Trophoblast cell (in vitro differentiated cells and primary cell): ENCODE results near the gene RAB31.
A peak's percentile ranks its signal among the peaks of the same experiment; 100 is the strongest.

Source experiments
- DNase-seq, 2 donors: peaks; one replicate each; pipeline ENCODE4 v3.0.0-alpha.2; 2016
- H2AFZ ChIP-seq: 2 replicates; pipeline ENCODE4 v1.6.1; 2013; ENCODE audit warnings: low read length, moderate library complexity, mild to moderate bottlenecking; ENCODE audit not compliant: insufficient read depth, poor library complexity
- H2AK5ac ChIP-seq: 2 replicates; pipeline ENCODE4 v1.6.1; 2013; ENCODE audit warnings: mild to moderate bottlenecking, low read length
- H2BK120ac ChIP-seq: 2 replicates; pipeline ENCODE4 v1.6.1; 2013; ENCODE audit warnings: low read length, mild to moderate bottlenecking, moderate library complexity; ENCODE audit not compliant: insufficient read depth, poor library complexity
- H2BK12ac ChIP-seq: 2 replicates; pipeline ENCODE4 v1.6.1; 2013; ENCODE audit warnings: mild to moderate bottlenecking, low read length, moderate library complexity
- H2BK5ac ChIP-seq: 2 replicates; pipeline ENCODE4 v1.6.1; 2013; ENCODE audit warnings: low read length, low read depth, moderate library complexity, mild to moderate bottlenecking; ENCODE audit not compliant: poor library complexity
- H3K14ac ChIP-seq: 2 replicates; pipeline ENCODE4 v1.6.1; 2013; ENCODE audit warnings: mild to moderate bottlenecking, low read length
- H3K18ac ChIP-seq: 2 replicates; pipeline ENCODE4 v1.6.1; 2013; ENCODE audit warnings: mild to moderate bottlenecking, low read length
- H3K23ac ChIP-seq: 2 replicates; pipeline ENCODE4 v1.6.1; 2013; ENCODE audit warnings: low read length
- H3K27ac ChIP-seq: 2 replicates; pipeline ENCODE4 v1.5.1; 2013; ENCODE audit warnings: low read depth, mild to moderate bottlenecking, inconsistent platforms, low read length, moderate library complexity
- H3K27me3 ChIP-seq: 2 replicates; pipeline ENCODE4 v1.6.1; 2013; ENCODE audit warnings: inconsistent platforms, mild to moderate bottlenecking, low read length, moderate library complexity; ENCODE audit not compliant: insufficient read depth
- H3K36me3 ChIP-seq, 2 experiments: 1 replicate in 1 of 2; 2 replicates in 1 of 2; pipeline ENCODE4 v1.6.1; 2013; ENCODE audit warnings: low read length in 2 of 2, mild to moderate bottlenecking in 2 of 2, moderate library complexity in 1 of 2; ENCODE audit not compliant: insufficient read depth in 2 of 2, control insufficient read depth in 1 of 2
- H3K4ac ChIP-seq: 2 replicates; pipeline ENCODE4 v1.6.1; 2013; ENCODE audit warnings: low read depth, mild to moderate bottlenecking, low read length, moderate library complexity
- H3K4me1 ChIP-seq, 2 experiments: 1 replicate in 1 of 2; 2 replicates in 1 of 2; pipeline ENCODE4 v1.6.1; 2013; ENCODE audit warnings: low read length in 2 of 2, mild to moderate bottlenecking in 2 of 2, moderate library complexity in 1 of 2; ENCODE audit not compliant: insufficient read depth in 2 of 2, control insufficient read depth in 1 of 2
- H3K4me2 ChIP-seq: 2 replicates; pipeline ENCODE4 v1.6.1; 2013; ENCODE audit warnings: inconsistent platforms, mild to moderate bottlenecking, low read length, moderate library complexity
- H3K4me3 ChIP-seq: 2 replicates; pipeline ENCODE4 v1.5.1; 2013; ENCODE audit warnings: mild to moderate bottlenecking, low read depth, low read length, inconsistent platforms
- H3K79me1 ChIP-seq: one replicate; pipeline ENCODE4 v1.6.1; 2013; ENCODE audit warnings: low read length
- H3K79me2 ChIP-seq: 2 replicates; pipeline ENCODE4 v1.6.1; 2013; ENCODE audit warnings: low read length, mild to moderate bottlenecking; ENCODE audit not compliant: control insufficient read depth, insufficient read depth, poor library complexity
- H3K9ac ChIP-seq: 2 replicates; pipeline ENCODE4 v1.6.1; 2013; ENCODE audit warnings: mild to moderate bottlenecking, low read length
- H3K9me3 ChIP-seq: 2 replicates; pipeline ENCODE4 v1.6.1; 2013; ENCODE audit warnings: low read depth, mild to moderate bottlenecking, control low read depth, inconsistent platforms, low read length; ENCODE audit not compliant: insufficient read depth
- H4K12ac ChIP-seq: 2 replicates; pipeline ENCODE4 v1.6.1; 2013; ENCODE audit warnings: low read depth, mild to moderate bottlenecking, low read length, moderate library complexity
- H4K8ac ChIP-seq: 2 replicates; pipeline ENCODE4 v1.6.1; 2013; ENCODE audit warnings: low read depth, mild to moderate bottlenecking, low read length, moderate library complexity
- H4K91ac ChIP-seq: one replicate; pipeline ENCODE4 v1.6.1; 2013; ENCODE audit warnings: low read depth, mild to moderate bottlenecking, low read length, moderate library complexity
- WGBS: extraction: QIAGEN DNeasy Blood & Tissue Kit; methylation state at CpG from one replicate; pipeline ENCODE4 v1.1.7; 2013; ENCODE audit warnings: missing lambda C conversion rate; ENCODE audit not compliant: insufficient read length, insufficient coverage; ENCODE audit errors: extremely low coverage; 5-methylcytosine and 5-hydroxymethylcytosine counted together

Gene RAB31

DNA sequence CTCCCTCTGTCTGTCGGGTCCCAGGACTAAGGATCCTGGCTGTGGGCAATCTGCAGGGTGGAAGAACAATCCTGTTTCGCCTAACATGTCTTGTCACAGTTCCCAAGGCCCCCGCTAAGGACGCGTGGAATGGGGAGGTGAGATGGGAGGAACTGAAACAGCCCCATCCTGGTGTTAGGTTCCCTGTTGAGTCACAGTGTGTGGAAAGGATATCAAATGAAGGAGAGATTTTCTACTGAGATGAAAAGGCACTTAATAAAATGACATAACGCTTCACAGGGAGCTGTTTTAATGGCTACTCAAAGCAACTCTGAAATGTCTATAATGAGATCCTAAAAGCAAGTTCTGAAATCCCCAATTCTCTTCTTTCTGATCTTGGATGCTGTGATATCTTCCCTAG lies 52.5 kb downstream of the RAB31 start:
- WGBS = no CpG with 5 or more reads among the region's 6 CpGs
- H2AK5ac ChIP-seq = no peak overlapping the region
- no peak overlapping the region for H3K14ac ChIP-seq
- H3K23ac ChIP-seq = no peak overlapping the region
- H4K91ac ChIP-seq = no peak overlapping the region
- H4K8ac ChIP-seq = no peak overlapping the region
- H3K9me3 ChIP-seq = peaks cover 2% of the 10 kb centered on the region
- H3K79me1 ChIP-seq = no peaks in the 10 kb centered on the region
- H3K79me2 ChIP-seq = peaks cover 28% of the 10 kb centered on the region
- H3K4ac ChIP-seq = peak overlapping the region; percentile 84
- H3K4me1 ChIP-seq = peaks cover 15 to 22% of the 10 kb centered on the region in 2 experiments
- no peak overlapping the region for H3K4me3 ChIP-seq
- H3K18ac ChIP-seq = no peak overlapping the region
- H3K9ac ChIP-seq = no peak overlapping the region
- no peak overlapping the region for H2AFZ ChIP-seq
- H4K12ac ChIP-seq = no peak overlapping the region
- DNase-seq = no peak
- no peak overlapping the region for H2BK12ac ChIP-seq
- no peak overlapping the region for H3K27ac ChIP-seq
- peaks cover 26 to 36% of the 10 kb centered on the region in 2 experiments for H3K36me3 ChIP-seq
- no peak overlapping the region for H3K4me2 ChIP-seq
- H3K27me3 ChIP-seq = no peaks in the 10 kb centered on the region
- H2BK120ac ChIP-seq = no peak overlapping the region
- H2BK5ac ChIP-seq = no peak overlapping the region

DNA sequence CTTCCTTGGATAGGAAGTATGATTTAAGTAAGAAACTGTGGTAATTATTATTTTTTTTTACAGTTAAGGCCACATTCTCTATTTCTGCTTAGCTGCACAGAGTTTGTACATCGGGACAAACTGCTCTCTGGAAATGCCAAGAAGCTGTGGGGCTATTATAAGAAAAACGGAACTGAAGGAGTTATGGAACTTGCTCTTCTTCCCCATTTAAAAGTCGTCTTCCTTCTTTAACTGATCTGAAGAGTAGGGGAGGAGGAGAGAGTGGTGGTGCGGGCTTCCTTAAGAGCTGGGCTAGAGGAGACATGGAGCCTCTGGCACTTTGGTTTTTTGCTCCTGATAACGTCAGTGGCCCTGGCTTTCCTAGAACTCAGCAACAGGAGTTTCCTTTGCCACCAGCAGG lies 54.4 kb downstream of the RAB31 start:
- Histone ChIP-seq H3K14ac (no peak overlapping the region), H4K91ac (no peak overlapping the region), H3K27ac (no peak overlapping the region), H3K4ac (peak overlapping the region; percentile 64), H2BK5ac (no peak overlapping the region), H3K4me1 (peaks cover 13 to 22% of the 10 kb centered on the region in 2 experiments), H3K23ac (no peak overlapping the region), H2AFZ (no peak overlapping the region), H3K9ac (no peak overlapping the region), H3K79me1 (no peaks in the 10 kb centered on the region), H2AK5ac (no peak overlapping the region), H4K12ac (no peak overlapping the region), H3K79me2 (peaks cover 24% of the 10 kb centered on the region), H2BK12ac (no peak overlapping the region), H3K4me3 (no peak overlapping the region), H4K8ac (no peak overlapping the region), H2BK120ac (no peak overlapping the region), H3K27me3 (no peaks in the 10 kb centered on the region), H3K9me3 (peaks cover under 1% of the 10 kb centered on the region), H3K18ac (no peak overlapping the region), H3K36me3 (peaks cover 24 to 30% of the 10 kb centered on the region in 2 experiments), H3K4me2 (no peak overlapping the region)
- DNase-seq = peak in 1 of 2 donors; percentile 73
- no CpG with 5 or more reads among the region's 5 CpGs for WGBS

DNA sequence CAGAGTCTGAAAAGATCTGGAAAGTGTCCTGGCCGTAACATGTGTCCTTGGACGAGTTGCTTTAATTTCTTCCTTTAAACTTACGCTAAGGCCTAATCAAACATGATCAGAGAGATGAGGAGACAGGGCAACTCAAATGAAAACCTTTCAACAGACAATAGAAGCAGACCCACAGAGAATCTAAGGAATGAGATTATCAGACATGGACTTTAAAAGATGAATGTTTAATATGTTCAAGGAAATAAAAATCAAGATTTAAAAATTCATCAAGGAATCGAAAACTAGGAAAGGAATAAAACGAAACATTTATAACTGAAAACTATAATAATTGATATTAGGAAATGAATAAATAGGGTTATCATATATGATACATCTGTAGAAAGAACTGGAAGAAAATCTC lies 55.1 kb downstream of the RAB31 start:
- H4K12ac ChIP-seq = no peak overlapping the region
- no peak overlapping the region for H3K14ac ChIP-seq
- H3K4me3 ChIP-seq = no peak overlapping the region
- no peaks in the 10 kb centered on the region for H3K79me1 ChIP-seq
- H2AK5ac ChIP-seq = no peak overlapping the region
- no peak overlapping the region for H2BK5ac ChIP-seq
- no peak overlapping the region for H3K23ac ChIP-seq
- no peak overlapping the region for H2BK12ac ChIP-seq
- no peaks in the 10 kb centered on the region for H3K27me3 ChIP-seq
- no peak overlapping the region for H3K4me2 ChIP-seq
- no peak overlapping the region for H2BK120ac ChIP-seq
- no peak overlapping the region for H2AFZ ChIP-seq
- no peak overlapping the region for H3K4ac ChIP-seq
- H3K27ac ChIP-seq = no peak overlapping the region
- H3K79me2 ChIP-seq = peaks cover 23% of the 10 kb centered on the region
- H3K9me3 ChIP-seq = no peaks in the 10 kb centered on the region
- WGBS = no CpG with 5 or more reads among the region's 5 CpGs
- peaks cover 20 to 26% of the 10 kb centered on the region in 2 experiments for H3K36me3 ChIP-seq
- peaks cover 12 to 17% of the 10 kb centered on the region in 2 experiments for H3K4me1 ChIP-seq
- H4K8ac ChIP-seq = no peak overlapping the region
- DNase-seq = no peak
- H3K9ac ChIP-seq = no peak overlapping the region
- no peak overlapping the region for H4K91ac ChIP-seq
- no peak overlapping the region for H3K18ac ChIP-seq

DNA sequence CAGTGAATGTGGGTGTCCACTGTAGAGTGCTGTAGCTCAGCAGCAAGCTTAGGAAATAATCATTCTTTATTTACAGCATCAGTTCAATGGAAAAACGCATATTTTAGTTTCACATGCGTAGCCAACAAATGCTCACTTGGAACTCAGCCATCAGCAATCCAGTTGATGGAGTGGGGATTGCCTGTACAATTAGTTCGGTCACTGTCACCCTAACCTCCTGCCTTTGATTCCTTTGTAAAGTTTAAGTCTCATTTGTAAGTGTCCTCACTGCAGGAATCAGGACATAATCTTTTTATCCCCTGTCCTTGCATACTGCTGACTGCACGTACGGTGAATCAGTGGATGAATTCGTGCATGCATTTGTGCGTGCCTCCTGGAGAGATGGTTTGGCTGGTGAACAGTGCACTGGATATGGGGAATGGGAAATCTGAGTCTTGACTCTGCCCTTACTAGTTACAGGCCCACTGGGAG lies 55.9 kb downstream of the RAB31 start:
- Histone ChIP-seq H2BK120ac (no peak overlapping the region), H3K79me1 (no peaks in the 10 kb centered on the region), H3K36me3 (peaks cover 11 to 17% of the 10 kb centered on the region in 2 experiments), H2AK5ac (no peak overlapping the region), H3K14ac (no peak overlapping the region), H3K27me3 (no peaks in the 10 kb centered on the region), H4K12ac (no peak overlapping the region), H2BK12ac (no peak overlapping the region), H4K8ac (no peak overlapping the region), H4K91ac (no peak overlapping the region), H3K18ac (no peak overlapping the region), H3K4me1 (peaks cover 6 to 9% of the 10 kb centered on the region in 2 experiments), H2BK5ac (no peak overlapping the region), H3K4me2 (no peak overlapping the region), H3K79me2 (peaks cover 14% of the 10 kb centered on the region), H3K9me3 (no peaks in the 10 kb centered on the region), H3K27ac (no peak overlapping the region), H3K4ac (peak overlapping the region; percentile 7), H3K9ac (no peak overlapping the region), H3K23ac (no peak overlapping the region), H3K4me3 (no peak overlapping the region), H2AFZ (no peak overlapping the region)
- WGBS = no CpG with 5 or more reads among the region's 7 CpGs
- DNase-seq = no peak
